HCEC 1CT (cell line): ENCODE results near the gene ZMYND15.

ENCODE experiments used
- DNase-seq: peaks from one replicate; pipeline ENCODE4 v3.0.0-alpha.2; 2017

ZMYND15 gene

DNA sequence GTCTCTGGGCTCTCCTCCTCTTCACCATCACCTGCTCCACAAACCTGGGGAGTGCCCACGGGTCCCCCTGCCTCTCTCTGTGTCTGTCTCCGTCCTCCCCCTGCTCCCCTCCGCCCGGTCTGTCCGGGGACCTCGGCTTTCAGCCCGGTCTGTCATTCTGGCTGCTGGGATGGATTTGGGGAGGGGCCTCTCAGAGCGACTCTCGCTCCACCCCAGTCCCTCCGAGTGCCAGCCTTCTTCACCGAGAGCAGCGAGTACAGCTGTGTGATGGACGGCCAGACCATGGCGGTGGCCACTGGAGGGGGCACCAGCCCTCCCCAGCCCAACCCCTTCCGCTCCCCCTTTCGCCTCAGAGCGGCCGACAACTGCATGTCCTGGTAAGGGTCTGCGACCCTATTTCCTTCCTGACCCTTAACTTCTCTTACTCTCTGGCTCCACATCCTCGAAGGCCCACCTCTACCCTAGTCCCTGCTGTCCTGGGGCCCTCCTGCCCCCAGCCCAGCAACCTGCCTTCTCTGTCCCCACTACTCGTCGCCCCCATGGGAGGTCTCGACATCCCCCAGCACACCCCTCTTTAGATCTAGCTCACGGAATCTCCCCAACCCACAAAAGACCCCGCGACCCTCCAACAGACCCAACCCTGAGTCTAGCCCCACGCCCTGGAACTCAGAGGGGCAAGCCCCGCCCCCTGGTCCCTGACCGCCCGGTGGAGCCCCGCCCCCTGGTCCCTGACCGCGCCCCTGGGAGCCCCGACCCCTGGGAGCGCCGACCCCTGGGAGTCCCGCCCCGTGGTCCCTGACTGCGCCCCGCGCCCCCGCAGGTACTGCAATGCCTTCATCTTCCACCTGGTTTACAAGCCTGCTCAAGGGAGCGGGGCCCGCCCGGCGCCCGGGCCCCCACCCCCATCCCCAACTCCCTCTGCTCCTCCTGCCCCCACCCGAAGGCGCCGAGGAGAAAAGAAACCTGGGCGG is 5.7 kb downstream of the ZMYND15 start:
- DNase-seq: no peak

DNA sequence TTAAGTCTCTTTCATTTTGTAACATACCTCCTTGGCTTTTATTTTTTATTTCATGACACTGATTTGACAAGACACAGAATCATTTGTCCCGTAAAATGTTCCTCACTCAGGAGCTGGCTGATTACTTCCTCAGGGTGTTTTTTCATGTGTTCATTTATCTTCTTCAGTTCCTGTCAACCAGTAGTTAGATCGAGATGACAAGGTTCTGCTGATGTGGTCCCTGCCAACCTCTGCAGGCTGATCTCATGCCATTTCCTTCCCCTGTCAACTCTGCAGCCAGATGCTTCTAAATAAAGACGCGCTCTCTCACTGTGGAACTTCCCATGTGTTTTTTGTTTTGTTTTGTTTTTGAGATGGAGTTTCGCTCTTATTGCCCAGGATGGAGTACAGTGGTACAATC is 8.2 kb downstream of the ZMYND15 start:
- no peak for DNase-seq

DNA sequence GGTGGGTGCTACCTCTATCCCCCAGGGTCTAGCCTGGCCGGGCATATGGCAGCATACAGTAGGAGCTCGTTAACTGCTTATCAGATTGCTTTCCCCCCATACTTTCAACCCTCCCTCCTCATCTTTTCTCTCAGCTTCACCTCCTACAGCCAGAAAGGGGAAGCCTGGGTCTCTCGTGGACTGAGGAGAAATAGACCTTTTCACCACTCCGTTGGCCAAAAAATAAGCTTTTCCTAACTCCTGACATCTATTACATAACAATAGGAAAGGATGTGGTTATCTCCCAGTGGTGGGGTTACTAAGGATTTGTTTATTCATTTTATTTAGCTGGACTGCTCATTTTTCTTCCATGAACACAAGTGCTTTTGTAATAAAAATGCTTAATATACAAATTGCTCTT is 9.1 kb downstream of the ZMYND15 start:
- DNase-seq: no peak

DNA sequence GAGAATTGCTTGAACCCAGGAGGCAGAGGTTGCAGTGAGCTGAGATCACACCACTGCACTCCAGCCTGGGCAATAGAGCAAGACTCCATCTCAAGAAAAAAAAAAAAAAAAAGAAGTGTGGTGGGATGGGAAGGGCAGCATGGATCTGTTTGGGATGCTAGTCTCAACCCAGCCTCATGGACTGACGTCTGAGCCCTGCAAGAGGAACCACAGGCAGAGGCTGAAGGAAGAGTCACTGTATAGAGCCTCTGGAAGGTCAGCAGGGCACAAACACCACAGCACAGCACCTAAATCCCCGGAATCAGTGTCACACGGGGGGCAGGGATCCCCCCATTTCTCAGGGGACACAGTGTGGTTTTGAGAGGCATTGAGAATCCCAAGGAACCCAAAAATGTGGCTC is 11.0 kb downstream of the ZMYND15 start:
- no peak for DNase-seq

DNA sequence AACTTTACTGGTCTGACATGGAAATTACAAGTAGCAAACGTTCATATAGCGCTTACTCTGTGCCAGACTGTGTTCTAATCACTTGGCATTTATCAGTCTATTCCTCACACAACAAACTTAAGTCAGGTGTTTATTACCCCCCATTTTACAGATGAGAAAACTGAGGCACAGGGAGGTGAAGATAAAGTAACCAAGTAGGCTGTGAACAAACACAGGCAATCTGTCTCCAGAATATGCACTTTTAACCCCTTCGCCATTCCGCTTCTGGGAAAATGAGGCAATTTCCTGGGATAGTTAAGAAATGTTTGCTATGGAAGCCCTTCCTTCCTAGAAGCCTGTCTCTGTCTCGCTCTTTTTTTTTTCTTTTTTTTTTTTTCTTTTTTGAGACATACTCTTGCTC is 12.3 kb downstream of the ZMYND15 start:
- DNase-seq: no peak

DNA sequence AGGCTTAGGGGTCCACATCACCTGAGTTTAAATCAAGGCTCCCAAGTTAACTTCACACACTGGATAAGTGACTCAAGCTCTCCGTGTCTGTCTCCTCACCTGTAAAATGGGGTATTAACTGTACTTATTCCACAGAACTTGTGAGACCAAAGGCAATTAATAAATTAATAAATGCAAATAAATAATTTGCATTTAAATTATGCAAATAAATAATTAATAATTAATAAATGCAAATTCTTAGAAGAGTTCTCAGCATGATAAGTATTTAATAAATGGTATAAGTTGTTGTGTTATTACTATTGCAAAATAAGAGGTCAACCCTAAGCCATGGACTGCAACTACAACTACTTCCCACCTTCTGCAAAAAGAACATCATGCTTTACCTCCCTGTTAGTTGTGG is 13.8 kb downstream of the ZMYND15 start:
- no peak for DNase-seq

DNA sequence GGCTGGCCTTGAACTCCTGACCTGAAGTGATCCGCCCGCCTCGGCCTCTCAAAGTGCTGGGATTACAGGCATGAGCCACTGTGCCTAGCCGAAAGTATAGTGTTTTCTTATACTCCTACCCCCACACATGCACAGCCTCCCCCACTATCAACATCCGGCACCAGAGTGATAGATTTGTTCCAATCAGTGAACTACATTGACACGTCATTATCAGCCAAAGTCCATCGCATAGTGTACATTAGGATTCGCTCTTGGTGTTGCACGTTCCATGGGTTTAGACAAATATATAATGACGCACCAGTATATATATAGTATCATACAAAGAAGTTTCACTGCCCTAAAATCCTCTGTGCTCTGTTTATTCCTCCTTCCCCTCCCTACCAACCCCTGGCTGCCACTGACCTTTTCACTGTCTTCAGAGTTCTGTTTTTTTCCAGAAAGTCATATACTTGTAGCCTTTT is 20.2 kb downstream of the ZMYND15 start:
- no peak for DNase-seq

DNA sequence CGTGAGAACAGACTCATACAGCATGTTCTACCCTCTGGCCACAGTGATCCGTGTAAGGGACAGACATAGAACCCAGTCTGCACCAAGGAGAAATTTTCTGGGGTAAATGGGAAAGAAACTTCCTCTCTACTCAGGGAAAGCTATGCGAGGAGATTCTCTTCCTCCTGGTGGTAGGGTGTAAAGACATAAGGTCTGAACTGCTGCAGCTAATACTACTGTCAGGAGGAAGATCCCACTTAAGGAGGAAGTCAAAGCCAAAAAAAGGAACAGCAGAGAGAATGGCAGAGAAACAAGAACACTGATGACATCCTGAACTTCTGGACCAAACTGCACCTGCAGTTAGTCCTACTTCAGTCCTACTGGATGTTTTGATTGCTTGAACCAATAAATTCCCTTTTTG is 25.0 kb downstream of the ZMYND15 start:
- no peak for DNase-seq

DNA sequence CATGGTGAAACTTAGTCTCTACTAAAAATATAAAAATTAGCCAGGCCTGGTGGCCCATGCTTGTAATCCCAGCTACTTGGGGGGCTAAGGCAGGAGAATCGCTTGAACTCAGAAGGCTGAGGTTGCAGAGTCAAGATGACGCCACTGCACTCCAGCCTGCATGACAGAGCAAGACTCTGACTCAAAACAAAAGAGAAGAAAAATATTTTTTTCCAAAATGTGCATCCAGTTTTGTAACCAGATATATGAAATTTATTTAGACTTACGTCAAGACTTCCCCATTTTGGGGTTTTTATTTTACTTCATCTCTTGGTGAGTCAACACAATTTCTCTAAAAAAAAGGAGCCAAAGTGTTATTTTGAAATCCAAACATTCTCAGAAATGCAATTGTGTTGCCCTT is 26.6 kb downstream of the ZMYND15 start:
- DNase-seq: no peak

DNA sequence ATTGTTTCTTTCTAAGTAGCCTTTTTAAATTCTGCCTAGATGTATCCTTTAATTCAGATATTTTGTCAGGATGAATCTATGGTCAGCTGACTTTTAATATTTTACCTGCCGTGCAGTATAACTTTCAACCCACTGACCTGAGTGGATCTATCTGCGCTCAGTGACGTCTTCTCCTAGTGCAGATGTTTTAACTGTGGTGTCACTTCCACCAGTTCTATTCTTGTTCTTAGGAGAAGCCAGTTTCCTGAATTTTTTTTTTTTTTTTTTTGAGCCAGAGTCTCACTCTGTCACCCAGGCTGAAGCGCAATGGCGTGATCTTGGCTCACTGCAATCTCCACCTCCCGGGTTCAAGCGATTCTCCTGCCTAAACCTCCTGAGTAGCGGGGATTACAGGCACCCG is 27.1 kb downstream of the ZMYND15 start:
- DNase-seq: no peak

DNA sequence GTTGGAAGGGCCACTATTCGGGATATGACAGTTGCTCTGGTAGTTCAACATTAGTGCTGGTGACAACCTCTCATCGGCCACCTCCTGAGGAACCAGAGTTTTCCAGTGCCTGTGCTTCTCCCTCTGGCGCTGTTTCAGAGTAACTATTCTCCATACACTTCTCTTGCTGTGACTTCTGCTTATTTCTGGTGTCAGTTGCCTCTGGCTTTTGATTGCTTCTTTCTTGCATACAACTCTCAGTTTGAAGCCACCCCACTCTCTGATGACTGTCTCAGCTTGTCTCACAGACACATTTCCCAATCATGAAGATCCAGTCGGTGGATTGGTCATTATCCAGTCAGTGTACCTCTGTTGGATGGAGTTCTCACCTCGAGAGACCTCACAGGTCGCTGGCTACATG is 28.7 kb downstream of the ZMYND15 start:
- no peak for DNase-seq

DNA sequence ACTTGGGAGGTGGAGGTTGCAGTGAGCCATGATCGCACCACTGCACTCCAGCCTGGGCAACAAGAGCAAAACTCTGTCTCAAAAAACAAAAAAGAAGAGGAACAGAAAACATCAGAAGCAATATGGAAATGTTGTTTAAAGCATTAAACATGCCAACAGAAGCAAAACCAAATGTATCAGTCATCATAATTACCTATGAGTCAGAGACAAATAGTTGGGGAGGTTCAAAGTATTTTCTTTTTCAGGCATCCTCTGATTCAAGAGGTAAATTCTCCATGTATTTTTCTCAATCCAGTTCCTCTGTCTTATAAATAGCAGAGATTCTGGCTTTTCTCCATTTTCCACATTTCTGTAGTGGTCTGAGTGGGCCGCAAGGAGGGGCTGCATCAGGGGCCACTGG is 30.0 kb downstream of the ZMYND15 start:
- DNase-seq: peak; percentile 30

DNA sequence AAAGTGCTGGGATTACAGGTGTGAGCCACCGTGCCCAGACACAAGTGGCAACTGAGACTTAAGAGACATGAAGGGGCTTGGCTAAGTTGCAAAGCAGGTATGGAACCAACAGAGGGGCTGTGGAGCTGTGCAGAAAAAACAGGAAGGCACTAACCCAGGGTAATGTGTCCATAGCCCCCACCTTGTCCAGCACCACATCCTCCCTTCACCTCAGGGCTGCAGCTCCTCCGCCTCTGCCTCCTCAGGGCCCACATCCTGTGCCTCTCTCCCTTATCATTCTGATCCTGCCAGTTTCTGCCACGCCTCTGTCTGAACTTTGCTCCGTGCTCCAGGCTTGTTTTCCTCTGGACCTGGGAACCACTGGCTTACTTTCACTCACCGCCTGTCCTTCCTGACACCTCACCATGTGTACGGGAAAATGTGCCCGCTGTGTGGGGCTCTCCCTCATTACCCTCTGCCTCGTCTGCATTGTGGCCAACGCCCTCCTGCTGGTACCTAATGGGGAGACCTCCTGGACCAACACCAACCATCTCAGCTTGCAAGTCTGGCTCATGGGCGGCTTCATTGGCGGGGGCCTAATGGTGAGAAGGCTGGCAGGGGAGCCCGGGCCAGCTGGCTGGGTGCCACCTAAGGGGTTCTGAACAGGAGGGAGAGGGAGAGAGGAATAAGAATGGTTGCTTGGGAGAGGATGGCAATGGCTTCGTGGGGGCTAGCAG is 32.0 kb downstream of the ZMYND15 start, which contains the start of gene TM4SF5:
Gene TM4SF5 (plus strand): TSS at position 368 of the 716 bp plus-strand sequence. CDS start 37 bp downstream, at position 405.
- no peak for DNase-seq

DNA sequence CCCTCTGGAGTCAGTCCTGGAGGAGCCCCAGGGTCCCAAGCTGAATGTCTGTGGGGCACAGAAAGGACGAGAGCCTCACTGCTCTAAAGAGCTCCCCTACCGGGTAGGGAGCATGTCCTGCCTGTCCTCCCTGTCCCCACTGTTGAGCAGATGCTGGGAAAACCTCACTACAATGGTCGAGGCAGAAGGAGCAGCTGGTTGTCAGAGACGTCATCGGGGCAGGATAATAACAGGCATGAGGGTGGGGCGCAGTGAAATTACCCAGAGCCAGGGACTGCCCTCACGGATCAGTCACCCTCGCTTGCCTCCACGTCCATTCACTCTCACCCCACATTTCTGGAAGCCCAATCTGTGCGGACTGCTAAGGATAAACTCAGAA is 32.6 kb downstream of the ZMYND15 start:
- no peak for DNase-seq

DNA sequence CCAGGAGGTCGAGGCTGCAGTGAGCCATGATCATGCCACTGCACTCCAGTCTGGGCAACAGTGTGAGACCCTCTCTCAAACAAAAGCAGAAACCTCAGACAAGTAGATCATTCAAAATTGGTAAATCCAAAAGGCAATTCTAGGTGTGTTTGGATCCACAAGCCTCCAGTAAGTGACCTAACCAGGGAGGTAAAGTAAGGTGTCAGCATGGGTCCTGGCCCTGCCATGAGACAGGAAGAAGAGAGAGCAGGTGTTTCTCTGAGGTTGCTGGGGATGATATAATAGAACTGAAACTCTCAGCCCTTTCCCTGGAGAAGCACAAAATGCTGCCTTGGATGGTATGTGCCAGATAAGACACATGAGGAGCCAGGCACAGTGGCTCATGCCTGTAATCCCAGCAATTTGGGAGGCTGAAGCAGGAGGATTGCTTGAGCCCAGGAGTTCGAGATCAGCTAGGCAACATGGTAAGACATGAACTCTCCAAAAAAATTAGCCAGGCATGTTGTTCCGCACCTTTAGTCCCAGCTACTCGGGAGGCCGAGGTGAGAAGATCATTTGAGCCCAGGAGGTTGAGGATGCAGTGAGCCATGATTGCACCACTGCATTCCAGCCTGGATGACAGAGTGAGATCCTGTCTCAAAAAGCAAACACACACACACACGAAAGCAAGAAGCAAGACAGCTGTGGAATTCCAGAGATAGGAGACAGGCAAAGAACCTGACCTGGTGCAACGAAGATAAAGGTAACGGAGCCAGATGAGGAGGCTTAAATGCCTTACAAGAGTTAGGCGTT is 38.5 kb downstream of the ZMYND15 start:
- DNase-seq: no peak

DNA sequence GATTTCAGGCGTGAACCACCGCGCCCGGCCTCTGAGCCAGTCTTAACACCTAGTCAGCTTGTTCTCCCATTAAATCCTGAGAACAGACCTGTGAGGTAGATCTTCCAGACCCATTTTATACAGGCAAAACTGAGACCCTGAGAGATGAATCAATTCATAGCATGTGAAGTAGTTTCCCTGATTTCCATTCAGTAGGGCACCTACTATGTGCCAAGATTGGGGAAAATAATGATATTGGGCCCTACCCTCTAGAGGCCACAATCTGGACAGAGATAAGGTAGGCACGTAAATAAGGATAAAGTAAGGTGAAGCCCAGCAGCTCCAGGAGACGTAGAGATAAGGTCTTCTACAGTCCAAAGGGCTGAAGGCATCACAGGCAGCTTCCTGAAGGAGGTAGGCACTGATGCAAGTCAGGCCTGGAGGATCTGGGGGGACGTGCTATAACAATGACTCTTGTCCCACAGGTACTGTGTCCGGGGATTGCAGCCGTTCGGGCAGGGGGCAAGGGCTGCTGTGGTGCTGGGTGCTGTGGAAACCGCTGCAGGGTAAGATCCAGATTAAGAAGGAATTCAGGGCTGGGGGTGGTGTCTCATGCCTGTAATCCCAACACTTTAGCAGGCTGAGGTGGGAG is 40.8 kb downstream of the ZMYND15 start:
- no peak for DNase-seq

DNA sequence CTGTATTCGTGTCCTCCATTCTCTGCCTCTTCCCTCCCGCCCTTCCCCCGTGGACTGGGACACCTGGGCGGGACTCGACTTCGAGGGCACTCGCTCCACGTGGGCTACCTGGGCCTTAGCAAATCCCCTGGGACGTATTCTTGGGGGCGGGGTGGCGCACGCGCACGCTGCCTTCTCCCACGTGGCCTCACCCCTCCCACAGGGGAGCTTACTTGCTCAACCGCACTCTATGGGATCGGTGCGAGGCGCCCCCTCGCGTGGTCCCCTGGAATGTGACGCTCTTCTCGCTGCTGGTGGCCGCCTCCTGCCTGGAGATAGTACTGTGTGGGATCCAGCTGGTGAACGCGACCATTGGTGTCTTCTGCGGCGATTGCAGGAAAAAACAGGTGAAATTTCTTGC is 43.0 kb downstream of the ZMYND15 start:
- DNase-seq: no peak

DNA sequence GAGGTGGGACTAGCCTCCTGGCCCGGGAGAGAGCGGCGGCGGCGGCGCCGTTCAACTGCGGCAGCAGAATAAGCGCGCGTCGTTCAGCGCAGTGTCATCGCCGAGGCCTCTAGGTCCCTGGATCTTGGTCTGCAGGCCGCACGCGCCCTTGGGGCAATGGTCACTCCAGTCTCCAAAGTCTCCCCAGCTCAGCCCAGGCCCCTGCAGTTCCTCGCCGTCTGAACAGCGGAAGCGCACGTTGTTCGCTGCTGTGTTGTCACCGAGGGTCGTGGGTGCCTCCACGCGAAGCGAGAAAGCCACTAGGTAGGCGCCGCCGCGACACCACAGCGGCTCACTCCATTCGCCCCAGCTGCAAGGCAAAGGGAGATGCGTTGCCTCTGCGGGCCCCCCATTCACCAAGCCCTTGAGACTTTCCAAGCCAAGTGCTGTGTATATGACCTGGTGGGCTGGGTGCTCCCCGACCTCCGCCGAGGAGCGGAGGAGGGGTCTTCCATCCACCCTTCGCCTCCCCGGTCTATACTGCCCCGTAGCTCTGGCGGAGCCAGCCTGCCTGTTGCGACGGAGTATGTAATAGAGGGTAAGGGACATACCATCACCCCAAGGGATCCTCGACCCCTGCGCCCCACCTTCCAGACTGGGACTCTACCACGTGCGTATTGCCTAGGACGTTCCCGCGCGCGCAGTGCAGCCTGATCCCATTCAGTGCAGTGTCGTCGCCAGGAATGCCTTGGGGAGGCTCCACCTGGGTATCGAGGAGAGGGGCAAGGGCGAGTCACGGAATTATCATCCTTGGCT is 45.9 kb downstream of the ZMYND15 start:
- DNase-seq: no peak

DNA sequence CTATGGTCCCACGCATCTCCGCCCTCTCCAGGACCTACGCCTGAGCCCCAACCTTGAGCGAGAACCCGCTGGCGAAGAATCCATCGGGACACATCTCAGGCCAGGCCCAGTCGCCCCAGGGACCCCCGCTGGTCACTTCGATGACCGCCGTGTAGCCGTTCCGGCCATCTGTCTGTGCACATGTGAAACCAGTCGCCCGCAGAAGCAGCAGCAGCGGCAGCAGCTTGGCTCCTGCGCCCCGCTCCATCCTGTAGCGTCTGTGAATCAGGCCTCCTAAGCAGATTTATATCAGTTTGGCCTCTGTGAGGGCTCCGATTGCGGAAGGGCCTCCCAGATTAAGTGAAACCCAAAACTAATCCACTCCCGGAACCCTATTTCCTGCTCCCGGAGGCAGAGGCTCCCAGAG is 46.5 kb downstream of the ZMYND15 start, which contains the start of gene VMO1:
Gene VMO1 (minus strand): TSS at position 259 of the 406 bp plus-strand sequence. CDS start 12 bp downstream, at position 247.
- DNase-seq: peak; percentile 60

DNA sequence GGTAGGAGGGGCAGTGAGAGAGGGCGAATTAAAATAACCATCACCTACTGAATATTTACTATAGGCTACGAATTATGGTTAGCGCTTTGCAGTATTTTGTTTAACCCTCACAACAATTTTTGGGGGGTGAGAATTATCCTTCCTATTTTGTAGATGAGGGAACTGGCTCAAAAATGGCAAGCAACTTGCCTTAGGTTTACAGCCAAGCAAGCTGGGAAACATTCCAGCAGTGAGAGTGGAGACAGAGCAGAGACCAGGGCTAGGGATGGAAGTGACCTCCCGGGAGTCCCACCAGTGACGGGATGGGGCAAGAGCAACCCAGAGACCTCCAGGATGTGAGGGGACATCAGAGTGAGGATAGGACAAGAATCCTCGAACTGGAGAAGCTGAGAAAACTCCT is 46.9 kb downstream of the ZMYND15 start:
- DNase-seq: no peak

DNA sequence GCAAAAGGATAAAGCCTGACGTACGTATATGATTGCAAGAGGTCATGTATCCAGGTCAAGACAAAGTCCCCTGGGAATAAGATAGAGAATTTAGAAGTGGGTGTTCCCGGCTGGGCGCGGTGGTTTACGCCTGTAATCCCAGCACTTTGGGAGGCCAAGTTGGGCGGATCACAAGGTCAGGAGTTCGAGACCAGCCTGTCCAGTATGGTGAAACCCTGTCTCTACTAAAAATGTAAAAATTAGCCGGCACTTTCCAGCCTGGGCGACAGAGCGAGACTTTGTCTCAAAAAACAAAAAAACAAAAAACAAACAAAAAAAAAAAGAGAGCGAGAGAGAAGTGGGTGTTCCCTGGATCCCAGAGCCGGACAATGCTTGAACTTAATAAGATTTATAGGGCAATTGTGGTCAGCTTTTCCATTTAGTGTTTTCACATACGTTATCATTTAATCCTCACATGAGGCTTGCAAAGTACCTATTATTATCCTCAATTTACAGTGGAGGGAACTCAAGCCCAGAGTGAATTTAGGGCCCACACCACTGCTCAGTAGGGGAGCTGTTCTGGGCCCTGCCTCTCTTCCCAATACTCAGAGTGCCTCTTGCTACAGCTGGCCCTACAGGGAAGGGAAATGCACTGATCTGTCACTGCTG is 48.6 kb downstream of the ZMYND15 start:
- no peak for DNase-seq
